ENCODE results near the gene HMBS.

DNA sequence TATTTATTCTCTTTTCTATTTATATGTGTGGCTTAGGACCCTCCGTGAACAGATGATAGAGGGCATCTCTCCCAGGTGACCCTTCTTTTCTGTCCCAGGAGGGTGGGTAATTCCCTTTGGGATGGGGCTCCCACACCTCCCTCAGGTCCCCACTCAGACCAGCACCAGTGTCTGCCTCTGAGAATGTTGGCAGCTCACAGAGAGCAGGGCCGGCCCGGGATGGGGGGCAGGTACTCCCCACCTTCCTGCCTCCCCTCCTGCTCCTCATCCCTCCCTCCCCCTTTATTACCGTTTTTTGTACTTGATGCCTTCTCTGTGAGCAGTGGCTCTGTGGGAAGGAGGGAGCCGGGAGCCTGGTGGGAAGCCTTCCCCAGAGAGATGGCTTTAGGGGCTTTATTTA lies 31.9 kb downstream of the HMBS start:
- no peak for TF ChIP-seq SUZ12 (IDR thresholded peaks at IDR 0.05; ENCODE audit: extremely low read depth, insufficient read depth, insufficient read length)
- TF ChIP-seq ZNF274 (IDR thresholded peaks at IDR 0.05; ENCODE audit: low read depth, low read length): no peak
